Ishikawa (cell line): ENCODE results near the gene KIAA1614.

ENCODE experiments used
- CEBPB ChIP-seq: IDR thresholded peaks from 2 replicates; pipeline ENCODE4 v1.6.1; 2012
- CREB1 ChIP-seq: IDR thresholded peaks from 2 replicates; pipeline ENCODE4 v1.6.1; 2012; ENCODE audit warnings: low read depth
- EGR1 ChIP-seq: IDR thresholded peaks from 2 replicates; pipeline ENCODE4 v1.6.1; 2012
- EP300 ChIP-seq: IDR thresholded peaks from 2 replicates; pipeline ENCODE4 v1.6.1; 2012; ENCODE audit warnings: borderline replicate concordance
- FOXM1 ChIP-seq: IDR thresholded peaks from 2 replicates; pipeline ENCODE4 v1.6.1; 2012; ENCODE audit warnings: low read depth, borderline replicate concordance
- NFIC ChIP-seq: IDR thresholded peaks from 2 replicates; pipeline ENCODE4 v1.6.1; 2012
- RAD21 ChIP-seq: IDR thresholded peaks from 2 replicates; pipeline ENCODE4 v1.6.1; 2012; ENCODE audit warnings: low read depth
- TAF1 ChIP-seq: IDR thresholded peaks from 2 replicates; pipeline ENCODE4 v1.6.1; 2012; ENCODE audit warnings: low read depth, mild to moderate bottlenecking
- TCF12 ChIP-seq: IDR thresholded peaks from 2 replicates; pipeline ENCODE4 v1.6.1; 2012; ENCODE audit warnings: low read depth
- TEAD4 ChIP-seq: IDR thresholded peaks from 2 replicates; pipeline ENCODE4 v1.6.1; 2012
- YY1 ChIP-seq: IDR thresholded peaks from 2 replicates; pipeline ENCODE4 v1.6.1; 2012; ENCODE audit warnings: low read depth
- ZBTB7A ChIP-seq: IDR thresholded peaks from 2 replicates; pipeline ENCODE4 v1.6.1; 2012; ENCODE audit warnings: low read depth
- TF ChIP-seq, protein P1 (sequence below): IDR thresholded peaks from 2 replicates; pipeline ENCODE4 v1.6.1; 2012
- TF ChIP-seq, protein P2 (sequence below): IDR thresholded peaks from 2 replicates; pipeline ENCODE4 v1.6.1; 2012; ENCODE audit warnings: low read depth, mild to moderate bottlenecking
- TF ChIP-seq, protein P3 (sequence below): IDR thresholded peaks from 2 replicates; pipeline ENCODE4 v1.6.1; 2012

Gene KIAA1614

DNA sequence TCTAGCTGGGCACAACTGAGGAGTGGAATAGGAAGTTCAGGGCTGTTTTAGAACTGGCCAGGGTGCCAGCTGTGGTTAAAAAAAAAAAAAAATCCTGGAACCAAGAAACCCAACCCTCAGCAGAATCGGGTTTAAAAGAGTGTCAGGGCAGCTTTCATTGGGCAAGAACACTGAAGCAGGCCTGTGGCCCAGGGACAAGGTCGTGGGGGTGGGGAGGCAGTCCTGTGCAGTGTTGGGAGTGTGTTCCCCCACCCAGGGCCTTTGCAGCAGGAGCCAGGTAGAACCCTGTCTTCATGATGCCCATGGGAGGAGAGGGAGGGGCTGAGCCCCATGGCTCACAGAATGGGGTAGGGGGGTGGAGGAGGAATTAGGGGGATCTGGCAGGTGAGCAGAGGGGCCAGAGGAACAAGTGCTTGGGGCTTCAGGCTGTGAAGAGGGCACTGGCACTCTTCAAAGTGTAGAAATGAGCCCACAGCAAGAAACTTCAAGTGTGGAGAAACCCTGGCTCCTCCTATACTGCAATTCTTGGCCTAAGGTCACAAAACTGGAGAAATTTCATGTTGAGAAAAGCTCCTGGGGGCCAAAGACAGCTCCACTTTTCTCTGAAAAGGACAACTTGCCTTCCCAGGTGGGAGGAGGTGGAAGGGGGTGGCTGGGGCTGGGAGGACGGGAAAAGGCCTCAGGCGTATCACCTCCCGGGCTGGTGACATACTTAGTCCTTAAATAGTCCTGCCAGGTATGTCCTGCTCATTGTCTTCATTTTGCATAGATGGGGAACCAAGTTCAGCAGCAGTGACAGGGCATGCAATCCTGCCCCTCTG lies 39.3 kb downstream of the KIAA1614 start:
- no peak for TF ChIP-seq TCF12
- TF ChIP-seq, protein P1, sequence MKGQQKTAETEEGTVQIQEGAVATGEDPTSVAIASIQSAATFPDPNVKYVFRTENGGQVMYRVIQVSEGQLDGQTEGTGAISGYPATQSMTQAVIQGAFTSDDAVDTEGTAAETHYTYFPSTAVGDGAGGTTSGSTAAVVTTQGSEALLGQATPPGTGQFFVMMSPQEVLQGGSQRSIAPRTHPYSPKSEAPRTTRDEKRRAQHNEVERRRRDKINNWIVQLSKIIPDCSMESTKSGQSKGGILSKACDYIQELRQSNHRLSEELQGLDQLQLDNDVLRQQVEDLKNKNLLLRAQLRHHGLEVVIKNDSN: no peak
- TF ChIP-seq ZBTB7A: no peak
- TF ChIP-seq YY1: no peak
- no peak for TF ChIP-seq RAD21
- TF ChIP-seq, protein P2, sequence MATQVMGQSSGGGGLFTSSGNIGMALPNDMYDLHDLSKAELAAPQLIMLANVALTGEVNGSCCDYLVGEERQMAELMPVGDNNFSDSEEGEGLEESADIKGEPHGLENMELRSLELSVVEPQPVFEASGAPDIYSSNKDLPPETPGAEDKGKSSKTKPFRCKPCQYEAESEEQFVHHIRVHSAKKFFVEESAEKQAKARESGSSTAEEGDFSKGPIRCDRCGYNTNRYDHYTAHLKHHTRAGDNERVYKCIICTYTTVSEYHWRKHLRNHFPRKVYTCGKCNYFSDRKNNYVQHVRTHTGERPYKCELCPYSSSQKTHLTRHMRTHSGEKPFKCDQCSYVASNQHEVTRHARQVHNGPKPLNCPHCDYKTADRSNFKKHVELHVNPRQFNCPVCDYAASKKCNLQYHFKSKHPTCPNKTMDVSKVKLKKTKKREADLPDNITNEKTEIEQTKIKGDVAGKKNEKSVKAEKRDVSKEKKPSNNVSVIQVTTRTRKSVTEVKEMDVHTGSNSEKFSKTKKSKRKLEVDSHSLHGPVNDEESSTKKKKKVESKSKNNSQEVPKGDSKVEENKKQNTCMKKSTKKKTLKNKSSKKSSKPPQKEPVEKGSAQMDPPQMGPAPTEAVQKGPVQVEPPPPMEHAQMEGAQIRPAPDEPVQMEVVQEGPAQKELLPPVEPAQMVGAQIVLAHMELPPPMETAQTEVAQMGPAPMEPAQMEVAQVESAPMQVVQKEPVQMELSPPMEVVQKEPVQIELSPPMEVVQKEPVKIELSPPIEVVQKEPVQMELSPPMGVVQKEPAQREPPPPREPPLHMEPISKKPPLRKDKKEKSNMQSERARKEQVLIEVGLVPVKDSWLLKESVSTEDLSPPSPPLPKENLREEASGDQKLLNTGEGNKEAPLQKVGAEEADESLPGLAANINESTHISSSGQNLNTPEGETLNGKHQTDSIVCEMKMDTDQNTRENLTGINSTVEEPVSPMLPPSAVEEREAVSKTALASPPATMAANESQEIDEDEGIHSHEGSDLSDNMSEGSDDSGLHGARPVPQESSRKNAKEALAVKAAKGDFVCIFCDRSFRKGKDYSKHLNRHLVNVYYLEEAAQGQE: no peak
- TF ChIP-seq FOXM1: no peak
- no peak for TF ChIP-seq CREB1
- no peak for TF ChIP-seq EP300

DNA sequence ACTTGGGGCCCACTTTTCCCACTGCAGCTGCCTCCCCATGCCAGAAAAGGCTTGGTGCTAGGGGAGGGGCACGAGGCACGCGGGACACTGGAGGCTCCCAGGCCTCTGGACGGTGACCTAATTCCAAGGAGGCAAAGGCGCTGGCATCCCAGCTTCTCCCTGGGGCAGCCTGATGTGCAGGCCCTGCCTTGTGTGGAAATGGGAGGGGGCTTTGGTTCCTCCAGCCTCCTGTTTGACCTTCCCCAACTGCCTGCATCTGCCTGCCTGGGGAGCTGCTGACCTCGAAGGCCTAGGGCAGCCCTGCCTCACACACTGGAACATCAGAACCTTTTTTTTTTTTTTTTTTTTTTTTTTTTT lies 39.9 kb downstream of the KIAA1614 start:
- TF ChIP-seq CEBPB (no peak), FOXM1 (no peak), EGR1 (no peak), YY1 (no peak), TAF1 (no peak), TCF12 (no peak), ZBTB7A (no peak), CREB1 (no peak), TEAD4 (no peak), EP300 (no peak)
- TF ChIP-seq, protein P2: no peak
- TF ChIP-seq, protein P3, sequence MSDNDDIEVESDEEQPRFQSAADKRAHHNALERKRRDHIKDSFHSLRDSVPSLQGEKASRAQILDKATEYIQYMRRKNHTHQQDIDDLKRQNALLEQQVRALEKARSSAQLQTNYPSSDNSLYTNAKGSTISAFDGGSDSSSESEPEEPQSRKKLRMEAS: no peak

DNA sequence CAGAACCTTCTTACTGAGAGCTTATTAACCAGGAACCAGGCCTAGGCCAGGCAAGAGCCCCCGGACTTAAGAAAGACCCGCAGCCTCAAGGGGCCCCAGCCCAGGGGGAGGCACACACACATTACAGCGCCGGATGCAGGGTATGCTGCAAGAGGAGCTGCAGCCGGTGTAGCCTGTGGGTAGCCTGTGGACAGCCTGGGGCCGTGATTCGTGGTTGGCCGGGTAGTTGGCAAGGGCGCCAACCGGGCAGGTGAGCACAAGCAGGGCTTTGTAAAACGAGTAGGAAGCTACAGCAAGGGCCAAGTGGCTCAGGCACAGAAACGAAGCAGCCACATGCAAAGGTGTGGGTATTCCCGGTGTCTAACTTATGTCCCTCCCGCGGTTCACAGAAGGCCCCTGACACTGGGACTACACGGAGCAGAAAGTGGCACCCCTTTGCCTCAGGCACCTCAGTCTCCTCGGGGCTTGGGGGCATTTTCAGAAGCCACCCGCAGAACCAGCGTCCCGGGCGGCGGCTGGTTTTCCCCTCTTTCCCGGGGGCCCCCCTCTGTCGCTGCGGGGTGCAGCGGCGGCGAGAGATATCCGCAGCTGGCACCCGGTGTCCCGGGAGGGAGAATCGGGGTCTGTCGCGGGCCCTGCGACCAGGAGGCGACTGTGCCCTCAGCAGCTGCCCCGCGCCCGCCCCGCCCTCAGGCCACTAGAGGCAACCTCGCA lies 40.8 kb downstream of the KIAA1614 start:
- no peak for TF ChIP-seq TCF12
- TF ChIP-seq, protein P3: 0 out of 2 replicates have a peak, but pooled peaks have one; percentile 32

DNA sequence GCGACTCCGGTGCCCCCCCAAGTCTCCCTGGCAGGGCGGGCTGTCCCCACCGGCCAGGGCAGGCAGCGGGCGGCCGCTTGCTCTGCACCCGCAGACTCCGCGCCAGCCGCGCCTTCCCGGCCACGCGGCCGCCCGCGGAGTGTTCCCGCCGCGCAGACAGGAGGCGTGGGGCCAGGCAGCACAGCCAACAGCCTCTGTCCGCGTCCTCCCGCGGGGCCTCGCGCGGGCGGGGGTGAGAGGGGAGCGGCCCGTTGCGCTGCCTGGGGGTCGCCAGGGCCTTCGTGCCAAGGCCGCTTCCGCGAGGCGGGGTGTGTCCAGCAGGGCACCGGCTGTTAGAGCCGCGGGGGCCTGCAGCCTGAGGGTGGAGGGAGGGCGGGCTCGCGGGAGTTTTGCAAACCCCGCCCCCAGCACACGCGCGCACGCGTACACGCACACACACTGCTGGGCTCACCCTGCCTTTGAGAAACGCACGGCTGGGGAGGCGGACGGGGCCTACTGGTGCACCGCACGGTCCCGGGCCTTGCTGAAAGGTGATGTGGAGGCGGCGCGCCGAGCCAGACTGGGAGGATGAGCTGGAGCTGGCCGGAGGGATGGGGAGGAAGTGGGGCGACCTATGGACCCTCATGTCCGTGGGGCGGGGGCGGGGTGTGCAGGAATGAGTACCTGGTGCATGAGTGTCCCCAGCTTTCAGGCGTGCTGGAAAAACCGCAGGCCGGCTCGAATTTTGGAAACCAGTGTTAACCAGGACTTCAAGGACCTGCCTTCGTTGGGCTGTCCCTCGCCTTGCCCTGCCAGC lies 41.5 kb downstream of the KIAA1614 start:
- TF ChIP-seq CEBPB (no peak), TAF1 (0 out of 2 replicates have a peak, but pooled peaks have one; percentile 40), RAD21 (peak; percentile 2; the same call in 1 of the 2 replicates), YY1 (0 out of 2 replicates have a peak, but pooled peaks have one; percentile 23), CREB1 (no peak), NFIC (peak; percentile 15; the same call in 1 of the 2 replicates), EP300 (no peak), TCF12 (peak; percentile 39; the same call in 1 of the 2 replicates), ZBTB7A (no peak), EGR1 (no peak), TEAD4 (no peak)
- TF ChIP-seq, protein P1: no peak
- TF ChIP-seq, protein P3: peak; percentile 87

DNA sequence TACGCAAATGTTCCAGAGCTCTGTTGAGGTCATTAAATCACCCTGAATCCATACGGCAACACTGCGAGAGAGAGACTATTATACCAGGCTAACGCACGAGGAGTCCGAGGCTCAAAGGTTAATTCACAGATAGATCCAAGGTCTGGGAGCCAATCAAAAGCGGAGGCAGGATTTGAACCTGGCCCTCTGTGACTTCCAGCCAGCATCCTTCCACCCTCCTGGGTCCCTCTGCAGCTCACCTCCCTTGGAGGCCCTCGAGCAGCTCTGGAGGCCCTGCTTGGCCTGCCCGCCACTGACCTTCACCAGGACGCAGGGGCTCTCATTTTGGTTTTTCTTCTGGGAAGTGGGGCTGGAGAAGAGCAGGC lies 42.1 kb downstream of the KIAA1614 start:
- TF ChIP-seq FOXM1 (no peak), EGR1 (no peak), TCF12 (no peak)
